Caki2 (cell line): ENCODE measurements around the gene ANKRD6. TPM values are rescaled to one million over a fixed set of nuclear protein-coding genes. Genes with fewer than 3 reads are reported as not detected.

Source experiments
- DNase-seq: peaks from one replicate; pipeline ENCODE4 v3.0.0-alpha.2; 2015; ENCODE audit warnings: low read depth
- in situ Hi-C: cut with HindIII; loops from 2 replicates; pipeline ENCODE4 v1.10.0; 2016; ENCODE audit warnings: low sequenced_read_pairs, low pct_unique_long_range_greater_than_20kb, mixed read lengths
- total RNA-seq: library from RNA; depleted of rRNA; stranded (reverse); fragments of >200 nt; shearing (Covaris generic); gene quantifications from 2 replicates; pipeline ENCODE4 v1.2.3, GENCODE V29; 2014; ENCODE audit warnings: low replicate concordance; rRNA removed

The ANKRD6 gene
- total RNA-seq, 1 experiment from 2014 or later, result 12.5 TPM

- in situ Hi-C loops, result no loop called here
- no peak for DNase-seq
Observed at GRCh38 chr6:89682991-89683390, 250.0 kb downstream of the ANKRD6 start.

Other genes starting within 250 kb of the ANKRD6 start
- gene GABRR1, start 215.8 kb upstream of the ANKRD6 start, total RNA-seq, result 0.61 TPM in 1 of 2 replicates, not detected in the other
- not detected in 2 replicates for gene GABRR2, start 117.9 kb upstream of the ANKRD6 start, total RNA-seq
- gene UBE2J1, start 80.4 kb upstream of the ANKRD6 start, total RNA-seq, result 26.9 and 33.1 TPM in 2 replicates
- gene RRAGD, start 20.9 kb upstream of the ANKRD6 start, total RNA-seq, result 6.5 and 8.3 TPM in 2 replicates
- 4.6 and 4.7 TPM in 2 replicates for gene LYRM2, start 205.6 kb downstream of the ANKRD6 start, total RNA-seq